ENCODE data around the gene NEDD1.

NEDD1 gene

GRCh38 chr12:96901175-96901574 lies 5.9 kb upstream of the NEDD1 start:
- Histone ChIP-seq H3K4me1 (ENCODE audit: insufficient read depth, insufficient read length) (no peaks in the 10 kb centered on the region), H3K9me3 (ENCODE audit: insufficient read depth, low read length) (no peaks in the 10 kb centered on the region), H3K9ac (ENCODE audit: insufficient read length, low read depth) (no peak overlapping the region), H3K36me3 (ENCODE audit: insufficient read depth, insufficient read length, low read length) (no peaks in the 10 kb centered on the region), H3K27me3 (ENCODE audit: insufficient read depth, insufficient read length) (no peaks in the 10 kb centered on the region), H3K4me3 (ENCODE audit: insufficient read length, low read depth) (no peak overlapping the region)
- DNase-seq (ENCODE audit: low read depth, low spot score): no peak
- TF ChIP-seq SUZ12 (IDR thresholded peaks at IDR 0.05; ENCODE audit: extremely low read depth, insufficient read depth, insufficient read length) (no peak), YY1 (IDR thresholded peaks at IDR 0.05; ENCODE audit: insufficient read depth, insufficient read length) (no peak), ZNF274 (IDR thresholded peaks at IDR 0.05; ENCODE audit: low read depth, low read length) (no peak)

DNA sequence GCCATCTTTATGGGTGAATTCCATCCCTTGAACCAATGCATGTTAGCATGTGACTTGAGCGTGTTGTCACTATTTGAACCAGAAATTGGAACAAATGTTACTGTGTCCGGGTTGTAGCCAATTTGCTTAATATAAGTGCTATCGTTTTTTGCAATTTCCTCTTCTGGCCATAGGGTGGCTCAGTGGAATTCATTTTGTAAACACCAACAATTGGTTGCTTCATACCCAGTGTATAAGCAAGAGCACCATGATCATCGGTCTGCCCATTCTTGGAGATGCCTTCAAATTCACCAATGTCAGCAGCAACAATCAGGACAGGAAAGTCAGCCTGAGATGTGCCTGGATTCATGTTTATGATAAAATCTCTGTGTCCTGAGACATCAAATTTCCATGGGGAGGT lies 5.0 kb upstream of the NEDD1 start:
- no peaks in the 10 kb centered on the region for H3K9me3 ChIP-seq (ENCODE audit: insufficient read depth, low read length)
- no peaks in the 10 kb centered on the region for H3K4me1 ChIP-seq (ENCODE audit: insufficient read depth, insufficient read length)
- DNase-seq (ENCODE audit: low read depth, low spot score): no peak
- H3K9ac ChIP-seq (ENCODE audit: insufficient read length, low read depth): no peak overlapping the region
- no peak for TF ChIP-seq YY1 (IDR thresholded peaks at IDR 0.05; ENCODE audit: insufficient read depth, insufficient read length)
- no peaks in the 10 kb centered on the region for H3K36me3 ChIP-seq (ENCODE audit: insufficient read depth, insufficient read length, low read length)
- no peaks in the 10 kb centered on the region for H3K27me3 ChIP-seq (ENCODE audit: insufficient read depth, insufficient read length)
- no peak overlapping the region for H3K4me3 ChIP-seq (ENCODE audit: insufficient read length, low read depth)

- Histone ChIP-seq H3K4me1 (ENCODE audit: insufficient read depth, insufficient read length) (no peaks in the 10 kb centered on the region), H3K9me3 (ENCODE audit: insufficient read depth, low read length) (no peaks in the 10 kb centered on the region), H3K9ac (ENCODE audit: insufficient read length, low read depth) (peak overlapping the region; percentile 80), H3K36me3 (ENCODE audit: insufficient read depth, insufficient read length, low read length) (peaks cover 10% of the 10 kb centered on the region), H3K4me3 (ENCODE audit: insufficient read length, low read depth) (peak overlapping the region; percentile 85), H3K27me3 (ENCODE audit: insufficient read depth, insufficient read length) (no peaks in the 10 kb centered on the region)
- DNase-seq (ENCODE audit: low read depth, low spot score): no peak
- TF ChIP-seq SUZ12 (IDR thresholded peaks at IDR 0.05; ENCODE audit: extremely low read depth, insufficient read depth, insufficient read length) (no peak), ZNF274 (IDR thresholded peaks at IDR 0.05; ENCODE audit: low read depth, low read length) (no peak), YY1 (IDR thresholded peaks at IDR 0.05; ENCODE audit: insufficient read depth, insufficient read length) (no peak)
These were observed 584 bp upstream of the NEDD1 start for GRCh38 chr12:96906498-96906848.

- DNase-seq (ENCODE audit: low read depth, low spot score): no peak
- Histone ChIP-seq H3K9ac (ENCODE audit: insufficient read length, low read depth) (peak overlapping the region; percentile 58), H3K4me1 (ENCODE audit: insufficient read depth, insufficient read length) (no peaks in the 10 kb centered on the region)
These were observed 790 bp downstream of the NEDD1 start for GRCh38 chr12:96907671-96908422.

GRCh38 chr12:96908423-96908675 lies 1.3 kb downstream of the NEDD1 start:
- Histone ChIP-seq H3K36me3 (ENCODE audit: insufficient read depth, insufficient read length, low read length) (peaks cover 16% of the 10 kb centered on the region), H3K4me3 (ENCODE audit: insufficient read length, low read depth) (peak overlapping the region; percentile 85), H3K9ac (ENCODE audit: insufficient read length, low read depth) (peak overlapping the region; percentile 58), H3K4me1 (ENCODE audit: insufficient read depth, insufficient read length) (no peaks in the 10 kb centered on the region), H3K9me3 (ENCODE audit: insufficient read depth, low read length) (no peaks in the 10 kb centered on the region), H3K27me3 (ENCODE audit: insufficient read depth, insufficient read length) (no peaks in the 10 kb centered on the region)
- DNase-seq (ENCODE audit: low read depth, low spot score): no peak
- no peak for TF ChIP-seq ZNF274 (IDR thresholded peaks at IDR 0.05; ENCODE audit: low read depth, low read length)
- TF ChIP-seq YY1 (IDR thresholded peaks at IDR 0.05; ENCODE audit: insufficient read depth, insufficient read length): no peak
- no peak for TF ChIP-seq SUZ12 (IDR thresholded peaks at IDR 0.05; ENCODE audit: extremely low read depth, insufficient read depth, insufficient read length)

More at GRCh38 chr12:96907671-96908422, 790 bp downstream of the NEDD1 start:
- Histone ChIP-seq H3K36me3 (ENCODE audit: insufficient read depth, insufficient read length, low read length) (peaks cover 12% of the 10 kb centered on the region), H3K27me3 (ENCODE audit: insufficient read depth, insufficient read length) (no peaks in the 10 kb centered on the region), H3K9me3 (ENCODE audit: insufficient read depth, low read length) (no peaks in the 10 kb centered on the region), H3K4me3 (ENCODE audit: insufficient read length, low read depth) (peak overlapping the region; percentile 85)
- no peak for TF ChIP-seq YY1 (IDR thresholded peaks at IDR 0.05; ENCODE audit: insufficient read depth, insufficient read length)
- TF ChIP-seq SUZ12 (IDR thresholded peaks at IDR 0.05; ENCODE audit: extremely low read depth, insufficient read depth, insufficient read length): no peak
- TF ChIP-seq ZNF274 (IDR thresholded peaks at IDR 0.05; ENCODE audit: low read depth, low read length): no peak

- no peaks in the 10 kb centered on the region for H3K27me3 ChIP-seq (ENCODE audit: insufficient read depth, insufficient read length)
- TF ChIP-seq ZNF274 (IDR thresholded peaks at IDR 0.05; ENCODE audit: low read depth, low read length) (no peak), SUZ12 (IDR thresholded peaks at IDR 0.05; ENCODE audit: extremely low read depth, insufficient read depth, insufficient read length) (no peak), YY1 (IDR thresholded peaks at IDR 0.05; ENCODE audit: insufficient read depth, insufficient read length) (no peak)
- peaks cover 19% of the 10 kb centered on the region for H3K36me3 ChIP-seq (ENCODE audit: insufficient read depth, insufficient read length, low read length)
- H3K9ac ChIP-seq (ENCODE audit: insufficient read length, low read depth): no peak overlapping the region
- H3K9me3 ChIP-seq (ENCODE audit: insufficient read depth, low read length): no peaks in the 10 kb centered on the region
- no peak for DNase-seq (ENCODE audit: low read depth, low spot score)
- H3K4me1 ChIP-seq (ENCODE audit: insufficient read depth, insufficient read length): no peaks in the 10 kb centered on the region
- H3K4me3 ChIP-seq (ENCODE audit: insufficient read length, low read depth): no peak overlapping the region
These were observed 5.2 kb downstream of the NEDD1 start for GRCh38 chr12:96912261-96912660.

GRCh38 chr12:96912943-96913342 lies 5.9 kb downstream of the NEDD1 start:
- DNase-seq (ENCODE audit: low read depth, low spot score): no peak
- no peaks in the 10 kb centered on the region for H3K27me3 ChIP-seq (ENCODE audit: insufficient read depth, insufficient read length)
- no peaks in the 10 kb centered on the region for H3K4me1 ChIP-seq (ENCODE audit: insufficient read depth, insufficient read length)
- H3K9me3 ChIP-seq (ENCODE audit: insufficient read depth, low read length): no peaks in the 10 kb centered on the region
- TF ChIP-seq SUZ12 (IDR thresholded peaks at IDR 0.05; ENCODE audit: extremely low read depth, insufficient read depth, insufficient read length) (no peak), YY1 (IDR thresholded peaks at IDR 0.05; ENCODE audit: insufficient read depth, insufficient read length) (no peak), ZNF274 (IDR thresholded peaks at IDR 0.05; ENCODE audit: low read depth, low read length) (no peak)
- peaks cover 19% of the 10 kb centered on the region for H3K36me3 ChIP-seq (ENCODE audit: insufficient read depth, insufficient read length, low read length)
- H3K4me3 ChIP-seq (ENCODE audit: insufficient read length, low read depth): no peak overlapping the region
- no peak overlapping the region for H3K9ac ChIP-seq (ENCODE audit: insufficient read length, low read depth)

Measured in NT2/D1 (cell line).